GM04503 (cell line): Measurements from ENCODE around the gene IL12RB2.
"Not testable (repeated sequence)": the region's sequence is repeated elsewhere in the genome, so short reads cannot be mapped to it uniquely, and the experiment has no call there.

Experiments
- DNase-seq: peaks from one replicate; pipeline ENCODE4 v3.0.0-alpha.2; 2012; ENCODE audit warnings: low read depth

Gene IL12RB2

GRCh38 chr1:67399199-67399993 lies 91.7 kb downstream of the IL12RB2 start:
- DNase-seq: no peak

DNA sequence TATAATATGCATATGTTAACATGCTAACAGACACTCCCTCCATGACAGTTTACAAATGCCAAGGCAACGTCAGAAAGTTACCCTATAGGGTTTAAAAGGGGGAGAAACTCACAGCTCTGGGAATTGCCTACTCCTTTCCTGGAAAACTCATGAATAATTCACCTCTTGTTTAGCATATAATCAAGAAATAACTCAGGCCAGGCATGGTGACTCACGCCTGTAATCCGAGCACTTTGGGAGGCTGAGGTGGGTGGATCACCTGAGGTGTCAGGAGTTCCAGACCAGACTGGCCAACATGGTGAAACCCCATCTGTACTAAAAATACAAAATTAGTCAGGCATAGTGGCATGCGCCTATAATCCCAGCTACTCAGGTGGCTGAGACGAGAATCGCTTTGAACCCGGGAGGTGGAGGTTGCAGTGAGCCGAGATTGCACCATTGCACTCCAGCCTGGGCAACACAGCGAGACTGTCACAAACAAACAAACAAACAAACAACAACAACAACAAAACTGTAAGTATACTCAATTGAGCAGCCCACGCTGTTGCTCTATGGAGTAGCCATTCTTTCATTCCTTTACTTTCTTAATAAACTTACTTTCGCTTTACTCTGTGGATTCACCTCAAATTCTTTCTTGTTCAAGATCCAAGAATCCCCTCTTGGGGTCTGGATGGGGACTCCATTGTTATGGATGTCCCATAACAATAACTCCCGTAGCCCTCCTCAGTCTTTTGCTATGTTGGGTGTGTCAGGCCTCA lies 92.5 kb downstream of the IL12RB2 start:
- not testable (repeated sequence) for DNase-seq

DNA sequence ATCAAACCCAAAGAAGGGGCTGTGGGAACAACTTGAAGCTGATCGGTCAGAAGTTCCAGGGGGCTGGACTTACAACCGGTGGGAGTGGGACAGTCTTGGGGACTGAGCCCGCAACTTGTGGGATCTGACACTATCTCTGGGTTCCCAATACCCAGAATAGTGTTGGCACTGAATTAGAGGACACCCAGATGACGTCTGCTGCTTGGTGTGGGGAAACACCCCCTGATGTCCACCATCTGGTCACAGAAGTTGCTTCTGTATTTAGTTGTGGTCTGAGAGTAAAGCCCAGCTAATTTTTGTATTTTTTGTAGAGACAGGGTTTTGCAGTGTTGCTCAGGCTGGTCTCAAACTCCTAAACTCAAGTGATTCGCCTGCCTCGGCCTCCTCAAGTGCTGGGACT lies 93.8 kb downstream of the IL12RB2 start:
- no peak for DNase-seq

DNA sequence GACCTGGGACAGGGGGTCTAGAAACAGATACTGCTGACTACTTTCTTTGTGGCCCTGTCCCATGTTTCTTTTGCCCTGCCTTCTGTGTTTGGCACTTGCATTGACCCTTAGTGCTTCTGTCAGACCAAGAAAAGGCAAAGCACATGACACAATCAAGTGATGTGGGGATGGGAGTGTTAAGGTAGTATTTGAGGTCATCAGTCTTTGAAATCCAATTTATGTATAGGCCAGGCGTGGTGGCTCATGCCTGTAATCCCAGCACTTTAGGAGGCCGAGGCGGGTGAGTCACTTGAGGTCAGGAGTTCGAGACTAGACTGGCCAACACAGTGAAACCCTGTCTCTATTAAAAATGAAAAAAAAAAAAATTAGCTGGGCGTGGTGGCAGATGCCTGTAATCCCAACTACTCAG lies 96.5 kb downstream of the IL12RB2 start:
- no peak for DNase-seq

DNA sequence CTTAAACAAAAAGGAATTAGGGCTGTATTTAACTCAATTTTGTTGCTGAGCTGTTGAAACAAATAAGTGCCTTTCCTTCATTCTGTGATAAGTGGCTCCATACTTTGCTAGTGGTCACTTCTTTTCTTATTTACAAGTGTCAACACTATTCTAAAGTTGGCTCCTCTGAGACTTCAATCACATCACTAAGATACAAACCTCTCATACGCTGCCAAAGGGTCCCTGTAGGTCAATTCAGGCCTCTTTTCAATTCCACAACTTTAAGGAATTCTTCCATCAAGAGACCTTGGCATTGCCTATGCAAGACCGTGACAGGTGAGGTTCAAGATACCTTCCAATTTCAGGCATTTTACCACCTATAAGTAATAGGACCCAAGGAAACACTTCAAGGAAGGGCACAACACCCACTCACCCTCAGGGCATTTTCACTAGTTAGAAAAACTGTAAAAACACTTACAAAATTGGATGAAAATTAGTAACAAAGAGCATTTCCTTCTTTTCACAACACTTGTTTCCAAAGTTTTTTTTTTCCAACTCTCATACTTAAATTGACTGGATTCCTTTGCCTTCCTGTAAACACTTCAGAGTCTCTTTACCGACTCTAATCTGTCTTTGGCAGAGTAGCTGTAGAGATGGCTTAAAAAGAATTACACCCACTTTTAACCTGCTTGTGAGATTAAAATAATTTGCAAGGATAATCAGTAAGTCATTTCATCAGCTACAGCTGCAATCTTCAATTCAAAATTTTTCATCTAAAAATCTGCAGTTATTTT lies 98.0 kb downstream of the IL12RB2 start:
- DNase-seq: no peak

GRCh38 chr1:67407498-67407897 lies 99.8 kb downstream of the IL12RB2 start:
- no peak for DNase-seq

DNA sequence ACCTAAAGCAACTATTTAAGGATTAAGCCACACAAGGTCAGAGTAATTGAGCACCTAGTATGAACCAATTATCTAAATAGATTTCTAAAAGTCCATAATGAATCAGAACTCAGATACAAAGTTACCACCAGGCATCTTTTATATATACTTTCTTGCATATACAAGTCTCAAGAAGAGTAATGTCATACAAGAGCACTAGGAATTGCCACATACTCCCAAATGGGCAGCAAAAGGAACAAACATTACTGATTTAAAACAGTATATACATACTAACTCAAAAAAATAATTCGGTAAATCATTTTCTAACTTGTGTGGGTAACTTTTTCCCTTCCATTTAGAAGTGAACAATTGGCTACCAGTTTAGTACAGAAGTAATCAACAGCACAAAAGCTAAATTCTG lies 100.5 kb downstream of the IL12RB2 start:
- DNase-seq: no peak

- DNase-seq: not testable (repeated sequence)
Measured at GRCh38 chr1:67413101-67413500, 105.4 kb downstream of the IL12RB2 start.

DNA sequence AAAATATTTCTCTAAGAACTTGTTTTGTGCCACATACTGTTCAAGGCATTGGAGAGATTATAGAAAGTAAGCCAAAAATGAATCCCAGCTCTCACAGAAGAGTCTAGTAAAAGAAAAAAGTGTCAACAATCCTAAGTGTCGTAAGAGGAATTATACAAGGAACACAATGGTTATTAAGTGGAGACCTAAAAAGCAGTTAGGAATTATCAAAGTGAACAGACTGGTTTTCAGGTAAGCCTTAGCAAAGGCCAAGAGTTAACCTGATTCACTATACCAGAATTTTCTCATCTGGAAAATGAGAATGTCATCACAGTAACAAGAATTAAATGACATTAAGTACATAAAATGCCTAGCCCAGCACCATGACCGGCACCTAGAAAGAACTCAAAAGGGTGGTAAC lies 106.9 kb downstream of the IL12RB2 start:
- DNase-seq: no peak

- no peak for DNase-seq
Measured at GRCh38 chr1:67415041-67415440, 107.4 kb downstream of the IL12RB2 start.

DNA sequence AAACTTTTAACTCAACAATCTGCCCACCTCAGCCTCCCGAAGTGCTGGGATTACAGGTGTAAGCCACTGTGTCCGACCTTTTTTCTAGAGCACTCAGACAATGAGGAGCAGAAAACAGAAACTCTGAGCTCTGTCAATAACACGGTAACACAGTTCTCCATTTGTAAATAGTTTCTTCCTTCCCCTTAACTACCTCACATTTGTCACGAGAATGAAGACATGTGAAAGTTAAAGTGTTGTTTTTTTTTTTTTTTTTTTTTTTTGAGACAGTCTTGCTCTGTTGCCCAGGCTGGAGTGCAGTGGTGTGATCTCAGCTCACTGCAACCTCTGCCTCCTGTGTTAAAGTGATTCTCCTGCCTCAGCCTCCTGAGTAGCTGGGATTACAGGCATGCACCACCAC lies 110.1 kb downstream of the IL12RB2 start:
- not testable (repeated sequence) for DNase-seq

DNA sequence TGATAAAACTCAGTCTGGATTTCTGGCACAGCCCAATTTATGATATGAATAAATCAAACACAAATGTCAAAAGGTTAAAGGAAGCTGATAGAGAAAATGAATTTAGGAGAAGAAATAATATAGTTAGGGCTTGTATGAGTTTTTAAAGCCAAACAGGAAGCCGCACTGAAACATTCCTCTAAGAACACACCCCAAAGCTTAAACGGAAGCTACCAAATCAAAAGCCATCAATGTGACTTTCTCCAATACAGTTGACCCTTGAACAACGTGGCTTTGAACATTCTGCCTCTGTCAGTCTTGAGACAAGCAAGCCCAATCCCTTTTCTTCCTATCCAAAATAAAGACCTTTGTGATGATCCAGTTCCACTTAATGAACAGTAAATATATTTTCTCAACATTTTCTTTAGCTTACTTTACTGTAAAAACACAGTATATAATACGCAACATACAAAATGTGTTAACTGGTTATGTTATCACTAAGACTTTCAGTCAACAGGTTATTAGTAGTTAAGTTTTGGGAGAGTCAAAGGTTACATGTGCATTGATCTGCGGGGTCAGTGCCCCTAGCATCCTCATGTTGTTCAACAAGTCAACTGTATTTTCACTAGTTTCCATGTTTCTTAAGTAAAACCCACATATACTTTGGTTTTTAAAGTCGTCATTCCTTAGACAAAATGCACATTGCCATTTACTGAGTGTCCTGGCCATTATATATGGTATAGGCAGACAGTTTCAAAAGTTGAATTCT lies 111.3 kb downstream of the IL12RB2 start:
- DNase-seq: no peak

DNA sequence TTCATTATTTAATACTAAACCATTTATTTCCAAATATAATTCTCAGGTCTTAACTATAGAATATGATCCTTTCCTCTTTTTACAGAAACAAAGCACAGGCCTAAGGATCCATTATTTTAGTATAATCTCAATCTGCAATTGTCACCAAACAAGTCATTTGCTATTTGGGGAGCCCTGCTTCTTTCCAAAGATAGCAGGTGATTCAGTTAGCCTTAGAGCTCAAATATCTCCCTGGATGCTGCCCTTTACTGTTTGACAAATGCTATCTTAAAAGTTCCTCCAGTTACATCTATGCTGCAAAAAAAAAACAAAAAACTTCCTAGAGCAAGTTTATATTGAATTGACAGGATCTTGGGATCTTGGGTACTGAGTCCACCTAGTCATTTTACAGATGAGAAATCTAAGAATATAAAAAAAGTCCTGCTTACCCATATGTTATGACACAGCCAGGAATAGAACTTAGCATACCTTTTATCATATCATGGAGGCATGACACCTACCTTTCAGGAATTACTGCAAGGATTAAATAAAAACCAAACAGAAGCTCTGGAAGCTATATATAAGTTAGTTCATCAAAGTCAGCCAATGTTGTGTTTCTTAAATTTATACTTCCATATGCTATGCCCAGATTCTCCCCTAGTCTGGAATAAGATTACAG lies 113.3 kb downstream of the IL12RB2 start:
- DNase-seq: no peak

DNA sequence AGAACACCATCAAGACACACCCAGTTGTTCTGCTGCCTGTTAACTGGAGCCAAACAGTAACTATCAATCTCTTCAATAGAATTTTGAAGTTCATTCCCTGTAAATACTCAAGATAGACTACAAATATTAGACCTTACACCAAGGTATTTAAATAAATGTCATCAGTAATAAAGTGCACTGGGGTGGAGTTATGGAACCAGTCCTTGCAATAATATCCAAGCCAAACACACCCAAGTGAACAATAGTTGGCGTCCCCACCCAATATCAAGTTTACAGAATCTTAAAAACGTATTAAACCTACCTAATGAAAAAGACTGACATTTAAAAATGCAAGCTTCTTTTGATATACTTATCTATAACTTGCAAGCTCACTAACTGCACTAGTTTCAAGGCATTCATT lies 119.8 kb downstream of the IL12RB2 start:
- DNase-seq: no peak

- no peak for DNase-seq
Measured at GRCh38 chr1:67427947-67428346, 120.3 kb downstream of the IL12RB2 start.

DNA sequence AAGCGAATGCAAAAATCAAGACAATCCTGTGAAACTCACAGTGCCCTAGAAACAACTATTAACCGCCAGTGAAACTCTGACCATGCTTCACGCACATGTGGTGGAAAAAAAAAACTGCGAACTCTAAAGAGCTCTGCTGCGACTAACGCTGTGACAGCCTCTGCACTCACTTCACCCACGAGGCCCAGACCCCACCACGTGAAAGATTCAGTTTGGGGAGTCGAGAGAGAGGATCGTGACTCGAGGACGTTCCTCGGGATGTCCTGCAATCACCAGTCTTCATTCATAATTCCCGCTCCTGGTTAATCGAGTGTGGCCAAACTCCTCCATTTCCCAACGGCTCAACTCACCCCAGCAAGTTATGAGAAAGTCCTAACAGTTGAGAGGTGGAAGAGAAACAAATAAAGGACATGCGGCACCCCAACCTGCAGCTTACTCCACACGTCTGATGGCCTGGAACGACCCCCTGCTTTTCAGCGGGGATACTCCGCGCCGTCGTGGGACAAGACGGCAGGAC lies 121.4 kb downstream of the IL12RB2 start:
- no peak for DNase-seq

- DNase-seq: no peak
Measured at GRCh38 chr1:67429528-67430357, 122.1 kb downstream of the IL12RB2 start.

- peak; percentile 66 for DNase-seq
Measured at GRCh38 chr1:67430358-67431155, 122.9 kb downstream of the IL12RB2 start, which contains the start of gene SERBP1. SERBP1 (minus strand) TSS chr1:67430402; CDS start chr1:67430300, 102 bp downstream.

- DNase-seq: no peak
Measured at GRCh38 chr1:67431156-67431765, 123.6 kb downstream of the IL12RB2 start.
